Kidney tubule cell (primary cell): ENCODE measurements around the gene CCBE1.
"Not testable (repeated sequence)": the region's sequence is repeated elsewhere in the genome, so short reads cannot be mapped to it uniquely, and the experiment has no call there.

Source experiments
- DNase-seq: peaks from one replicate; pipeline ENCODE4 v3.0.0-alpha.2; 2018; ENCODE audit warnings: low spot score

The CCBE1 gene

GRCh38 chr18:59655676-59656075 lies 41.5 kb downstream of the CCBE1 start:
- DNase-seq = no peak

DNA sequence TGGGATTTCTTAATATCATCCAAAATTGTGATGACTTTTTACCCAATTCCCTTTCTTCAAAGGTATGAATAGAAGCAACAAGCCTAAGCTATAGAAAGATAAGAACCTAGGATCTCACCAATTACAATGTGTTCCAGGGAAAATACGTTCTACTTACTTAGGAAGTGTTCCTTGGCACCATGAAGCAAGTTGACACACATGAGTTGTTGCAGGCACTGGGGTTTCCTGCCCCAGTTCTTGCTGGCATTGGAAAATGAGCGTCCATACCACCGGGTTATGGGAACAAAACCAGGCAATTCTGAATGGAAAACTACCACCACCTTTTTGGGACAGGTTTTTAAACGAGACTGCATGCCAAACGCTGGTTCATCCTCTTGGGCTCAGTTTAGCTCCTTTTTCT lies 46.2 kb downstream of the CCBE1 start:
- DNase-seq = peak; percentile 16

GRCh38 chr18:59650266-59650820 lies 46.9 kb downstream of the CCBE1 start:
- no peak for DNase-seq

DNA sequence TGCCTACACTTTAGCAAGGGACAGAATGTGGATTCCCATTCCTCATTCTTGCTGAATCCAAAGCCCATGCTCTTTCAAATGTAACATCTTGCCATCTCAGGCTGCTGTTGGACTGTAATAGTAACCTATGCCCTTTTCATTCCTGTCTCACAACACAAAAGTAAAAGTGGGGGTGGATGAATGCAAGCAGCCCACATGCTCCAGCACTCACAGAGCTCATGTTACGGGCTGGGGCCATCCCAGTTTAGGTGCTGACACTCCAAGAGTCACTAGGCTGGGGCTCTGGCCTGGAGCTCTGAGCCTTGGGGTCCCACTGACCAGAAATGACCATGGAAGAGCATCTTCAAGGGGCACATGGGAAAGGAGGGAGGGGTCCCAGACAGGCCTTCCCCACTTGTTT lies 47.6 kb downstream of the CCBE1 start:
- DNase-seq = no peak

DNA sequence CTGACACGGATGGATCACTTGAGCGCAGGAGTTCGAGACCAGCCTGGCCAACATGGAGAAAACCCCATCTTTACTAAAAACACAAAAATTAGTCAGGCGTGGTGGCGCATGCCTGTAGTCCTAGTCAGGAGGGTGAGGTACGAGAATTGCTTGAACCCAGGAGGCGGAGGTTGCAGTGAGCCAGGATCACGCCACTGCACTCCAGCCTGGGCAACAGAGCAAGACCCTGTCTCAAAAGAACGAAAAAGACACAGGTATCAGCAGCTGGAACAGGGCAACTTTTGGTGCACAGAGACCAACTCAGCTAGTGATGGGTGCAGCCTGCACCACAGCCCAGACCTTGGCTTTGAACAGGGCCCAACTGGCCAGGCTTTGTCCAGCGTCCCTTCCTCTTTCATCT lies 48.8 kb downstream of the CCBE1 start:
- DNase-seq = not testable (repeated sequence)

DNA sequence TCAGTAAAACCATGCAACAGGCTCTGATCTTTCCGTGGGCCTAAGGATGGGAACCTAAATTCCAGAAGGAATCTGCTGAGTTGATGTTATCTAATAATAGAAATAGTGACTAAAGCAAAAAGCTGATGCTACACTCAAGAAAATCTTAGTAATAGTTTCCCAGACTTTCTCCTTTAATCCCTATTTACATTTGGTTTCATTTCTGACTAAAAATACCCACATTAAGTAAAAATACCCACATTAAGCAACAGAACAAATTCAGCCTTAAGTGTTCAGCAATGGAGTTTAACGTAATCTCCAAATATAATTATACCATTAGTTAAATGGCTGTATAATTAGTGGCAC lies 50.3 kb downstream of the CCBE1 start:
- no peak for DNase-seq

- DNase-seq = no peak
Measured at GRCh38 chr18:59646228-59646962, 50.8 kb downstream of the CCBE1 start.

DNA sequence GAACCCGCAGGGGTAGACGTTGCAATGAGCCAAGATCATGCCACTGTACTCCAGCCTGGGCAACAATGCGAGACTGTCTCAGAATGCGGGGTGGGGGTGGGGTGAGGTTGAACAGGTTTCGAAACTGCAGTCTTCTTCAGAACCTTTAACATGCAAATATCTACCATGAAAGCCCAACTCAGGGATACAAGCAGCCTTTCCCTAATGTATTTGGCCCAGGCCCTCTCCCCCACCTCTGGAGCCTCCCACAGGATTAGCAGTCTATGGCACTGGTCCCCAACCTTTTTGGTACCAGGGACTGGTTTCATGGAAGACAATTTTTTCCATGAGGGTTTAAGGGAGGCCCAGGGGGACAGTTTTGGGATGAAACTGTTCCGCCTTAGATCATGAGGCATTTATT lies 53.5 kb downstream of the CCBE1 start:
- no peak for DNase-seq

GRCh38 chr18:59640721-59641120 lies 56.5 kb downstream of the CCBE1 start:
- DNase-seq = no peak

DNA sequence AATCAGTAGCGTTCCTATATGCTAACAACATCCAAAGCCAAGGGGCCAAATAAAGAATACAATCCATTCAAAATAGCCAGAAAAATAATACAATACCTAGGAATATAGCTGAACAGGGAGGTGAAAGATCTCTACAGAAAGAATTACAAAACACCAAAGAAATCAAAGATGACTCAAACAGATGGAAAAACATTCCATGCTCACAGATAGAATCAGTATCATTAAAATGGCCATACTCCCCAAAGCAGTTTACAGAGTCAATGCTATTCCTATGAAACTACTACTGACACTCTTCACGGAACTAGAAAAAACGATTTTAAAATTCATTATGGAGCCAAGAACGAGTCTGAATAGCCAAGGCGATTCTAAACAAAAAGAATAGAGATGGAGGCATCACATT lies 57.4 kb downstream of the CCBE1 start:
- no peak for DNase-seq

GRCh38 chr18:59639136-59639535 lies 58.1 kb downstream of the CCBE1 start:
- no peak for DNase-seq

- no peak for DNase-seq
Measured at GRCh38 chr18:59633961-59634485, 63.2 kb downstream of the CCBE1 start.

GRCh38 chr18:59633317-59633716 lies 63.9 kb downstream of the CCBE1 start:
- DNase-seq = no peak

- DNase-seq = peak; percentile 27
Measured at GRCh38 chr18:59631583-59632181, 65.5 kb downstream of the CCBE1 start.

GRCh38 chr18:59629894-59630293 lies 67.3 kb downstream of the CCBE1 start:
- no peak for DNase-seq

DNA sequence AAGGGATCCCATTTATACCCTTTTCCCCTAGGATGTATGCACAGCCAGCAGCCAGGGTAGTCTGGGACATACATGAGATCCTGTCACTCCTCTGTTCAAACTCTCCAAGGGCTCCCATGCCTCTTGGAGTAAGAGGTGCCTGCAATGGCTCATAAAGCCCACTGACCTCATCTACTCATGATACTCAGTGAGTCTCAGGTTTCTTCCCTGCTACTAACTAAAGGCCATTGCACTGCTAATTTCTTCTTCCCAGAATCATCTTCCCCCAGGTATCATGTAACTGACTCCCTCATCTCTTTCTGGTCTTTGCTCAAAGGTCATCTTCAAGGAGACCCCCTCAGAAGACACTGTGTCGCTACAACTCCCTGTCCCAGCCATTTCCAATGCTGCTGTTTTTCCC lies 68.2 kb downstream of the CCBE1 start:
- DNase-seq = no peak

- DNase-seq = no peak
Measured at GRCh38 chr18:59627414-59627813, 69.8 kb downstream of the CCBE1 start.

DNA sequence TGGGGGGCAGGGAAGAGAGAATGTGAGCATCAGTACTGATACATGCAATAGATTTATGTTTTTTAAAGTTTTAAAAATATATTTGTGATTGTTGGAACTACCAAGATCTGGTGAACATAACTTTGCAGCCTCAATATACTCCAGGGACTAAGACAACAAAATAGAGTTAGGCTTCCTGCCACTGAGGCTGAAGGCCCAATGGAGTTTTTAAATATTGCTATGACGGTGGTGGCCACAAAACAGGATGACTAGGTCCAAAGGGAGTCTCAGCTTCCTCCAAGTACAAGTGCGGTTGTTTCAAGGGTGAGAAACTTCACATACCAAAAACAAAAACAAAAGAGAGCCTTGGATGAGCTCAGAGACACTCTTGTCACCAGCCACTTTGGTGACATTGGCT lies 72.9 kb downstream of the CCBE1 start:
- no peak for DNase-seq

DNA sequence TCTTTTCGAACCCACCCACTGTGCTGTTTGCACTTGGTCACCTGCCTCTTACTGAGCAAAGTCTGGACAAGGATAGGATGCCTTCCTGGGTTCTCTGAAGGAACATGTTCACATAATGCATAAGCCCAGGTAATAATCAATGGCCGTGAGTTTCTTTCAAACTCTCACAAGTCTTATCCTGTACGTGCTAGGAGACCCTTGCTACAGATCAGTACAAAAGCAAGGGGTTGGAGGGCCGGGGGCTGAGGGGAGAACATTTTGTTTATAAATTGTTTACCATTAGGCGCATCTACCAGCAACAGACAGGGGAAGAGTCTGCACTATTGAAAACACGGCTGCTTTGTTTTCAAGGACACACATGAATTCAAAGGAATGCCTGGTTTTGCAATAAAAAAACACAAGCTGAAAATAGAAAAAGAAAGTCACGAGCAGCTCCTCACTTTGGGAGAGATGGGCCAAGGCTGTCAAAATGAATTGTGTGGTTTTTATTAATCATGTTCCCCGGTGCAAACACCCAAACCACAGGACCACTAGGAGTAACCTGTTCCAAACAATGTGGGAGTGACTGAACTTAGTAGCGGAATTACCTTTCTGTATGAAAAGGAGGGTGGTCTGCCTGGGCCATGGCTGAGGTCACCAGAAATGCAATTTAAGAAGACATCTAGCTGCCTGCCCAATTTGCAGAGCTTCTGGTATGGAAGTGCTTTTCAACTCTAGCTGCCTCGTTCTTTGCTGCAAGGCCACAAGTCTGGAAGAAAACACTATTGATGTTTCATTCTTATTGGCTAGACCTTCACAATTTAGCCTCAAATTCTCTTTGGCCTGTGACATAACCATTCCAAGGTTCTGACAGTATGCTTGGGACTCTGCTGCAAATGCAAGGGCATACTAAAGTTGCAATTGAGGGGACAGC lies 73.5 kb downstream of the CCBE1 start:
- DNase-seq = no peak

- DNase-seq = peak; percentile 54
Measured at GRCh38 chr18:59621027-59621426, 76.2 kb downstream of the CCBE1 start.

DNA sequence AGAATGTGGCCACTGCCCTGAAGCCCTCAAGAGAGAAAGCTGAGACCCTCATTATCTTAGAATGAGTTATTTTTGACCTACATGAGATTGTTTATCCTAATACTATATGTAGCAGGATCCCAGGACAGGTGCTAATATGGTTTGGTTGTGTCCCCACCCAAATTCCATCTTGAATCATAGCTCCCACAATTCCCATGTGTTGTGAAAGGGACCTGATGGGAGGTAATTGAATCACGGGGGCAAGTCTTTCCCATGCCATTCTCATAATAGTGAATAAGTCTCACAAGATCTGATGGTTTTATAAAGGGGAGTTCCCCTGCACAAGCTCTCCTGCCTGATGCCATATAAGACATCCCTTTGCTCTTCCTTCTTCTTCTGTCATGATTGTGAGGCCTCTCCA lies 76.8 kb downstream of the CCBE1 start:
- no peak for DNase-seq

DNA sequence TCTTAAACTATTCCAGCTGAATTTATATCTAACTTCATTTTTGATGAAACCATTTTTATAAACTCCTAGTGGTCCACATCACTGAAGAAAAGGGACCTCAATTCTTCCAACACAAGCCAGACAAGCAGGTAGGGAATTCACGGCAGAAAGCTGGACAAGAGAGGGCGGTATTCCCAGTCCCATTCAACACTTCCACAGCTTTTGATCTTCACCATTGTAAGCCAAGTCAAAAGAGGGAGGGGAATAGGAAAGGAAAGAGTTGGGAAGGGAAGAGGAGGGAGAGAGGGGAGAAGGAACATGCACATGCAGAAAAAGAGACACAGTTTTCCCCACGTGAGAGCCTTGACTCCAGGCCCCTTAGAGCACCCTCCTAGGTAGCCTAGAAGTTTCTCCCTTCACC lies 77.4 kb downstream of the CCBE1 start:
- no peak for DNase-seq
